Activated gamma-delta T cell (primary cell): ENCODE data around the gene LRIT1.

Experiments
- DNase-seq: peaks from one replicate; lab custom pipeline; 2025; lab: John Stamatoyannopoulos, UW

Gene LRIT1

GRCh38 chr10:84214046-84214572, 27.2 kb downstream of the LRIT1 start:
- DNase-seq: no peak

- no peak for DNase-seq
Observed at GRCh38 chr10:84213076-84213475, 28.3 kb downstream of the LRIT1 start.

GRCh38 chr10:84212014-84212413, 29.3 kb downstream of the LRIT1 start:
- DNase-seq: no peak

- DNase-seq: no peak
Observed at GRCh38 chr10:84211566-84211965, 29.8 kb downstream of the LRIT1 start.

- no peak for DNase-seq
Observed at GRCh38 chr10:84208023-84208422, 33.3 kb downstream of the LRIT1 start.

- DNase-seq: no peak
Observed at GRCh38 chr10:84205853-84206525, 35.4 kb downstream of the LRIT1 start.

- peak; percentile 25 for DNase-seq
Observed at GRCh38 chr10:84205049-84205852, 36.1 kb downstream of the LRIT1 start.

- DNase-seq: no peak
Observed at GRCh38 chr10:84204610-84205009, 36.7 kb downstream of the LRIT1 start.

GRCh38 chr10:84204122-84204521, 37.2 kb downstream of the LRIT1 start:
- DNase-seq: no peak

GRCh38 chr10:84202349-84202748, 39.0 kb downstream of the LRIT1 start:
- no peak for DNase-seq

- DNase-seq: no peak
Observed at GRCh38 chr10:84201682-84202081, 39.7 kb downstream of the LRIT1 start.

- no peak for DNase-seq
Observed at GRCh38 chr10:84201244-84201606, 40.1 kb downstream of the LRIT1 start.

GRCh38 chr10:84200537-84201243, 40.7 kb downstream of the LRIT1 start:
- DNase-seq: no peak

GRCh38 chr10:84198206-84198915, 43.0 kb downstream of the LRIT1 start:
- DNase-seq: no peak

GRCh38 chr10:84197643-84198042, 43.7 kb downstream of the LRIT1 start:
- no peak for DNase-seq

- no peak for DNase-seq
Observed at GRCh38 chr10:84196941-84197340, 44.4 kb downstream of the LRIT1 start.

GRCh38 chr10:84196083-84196482, 45.3 kb downstream of the LRIT1 start:
- no peak for DNase-seq

GRCh38 chr10:84195044-84195830, 46.1 kb downstream of the LRIT1 start:
- DNase-seq: no peak

- DNase-seq: peak; percentile 60
Observed at GRCh38 chr10:84194424-84195043, 46.8 kb downstream of the LRIT1 start, which contains the start of gene CDHR1. TSS of gene CDHR1 (plus strand) at chr10:84194537. CDS start at chr10:84194761, 224 bp downstream.

- no peak for DNase-seq
Observed at GRCh38 chr10:84193846-84194423, 47.4 kb downstream of the LRIT1 start.
